ENCODE measurements around the gene PSMC3IP.
"Not testable (repeated sequence)": the region's sequence is repeated elsewhere in the genome, so short reads cannot be mapped to it uniquely, and the experiment has no call there.

GRCh38 chr17:42555961-42556617 lies 21.4 kb downstream of the PSMC3IP start:
- TF ChIP-seq CTCF (IDR thresholded peaks at IDR 0.05; ENCODE audit: low read depth, low read length, poor library complexity, severe bottlenecking), result peak; percentile 44
- TF ChIP-seq EZH2phosphoT487 (IDR thresholded peaks at IDR 0.05; ENCODE audit: borderline replicate concordance, low read length), result not testable (repeated sequence)

Data from DOHH2 (cell line).